BJ (cell line): ENCODE results near the gene CDK14. TPM values are rescaled to one million over a fixed set of nuclear protein-coding genes. Genes with fewer than 3 reads are reported as not detected.

Source experiments
- CTCF ChIA-PET: fragments of 350-600 bp; formaldehyde crosslinking; extraction: SDS; loops from one replicate; lab custom pipeline; 2021; ENCODE audit warnings: antibody characterized with exemption, inconsistent platforms; lab: Yijun Ruan, JAX
- POLR2A ChIA-PET: fragments of 300-600 bp; sonication (Branson Sonifier 250); formaldehyde crosslinking; extraction: SDS; loops from one replicate; lab custom pipeline; 2021; ENCODE audit warnings: antibody characterized with exemption; lab: Charles Lee
- DNase-seq: peaks from one replicate; pipeline ENCODE4 v3.0.0-alpha.2; 2011; ENCODE audit warnings: low read depth
- H3K27me3 ChIP-seq: 2 replicates; pipeline ENCODE4 v1.6.0; 2011; ENCODE audit warnings: low read length; ENCODE audit not compliant: control insufficient read depth, insufficient read depth
- H3K36me3 ChIP-seq: 2 replicates; pipeline ENCODE4 v1.5.1; 2011; ENCODE audit warnings: low read length; ENCODE audit not compliant: control insufficient read depth, insufficient read depth
- H3K4me3 ChIP-seq: 2 replicates; pipeline ENCODE4 v1.5.1; 2011; ENCODE audit warnings: low read depth, mild to moderate bottlenecking, control low read depth, low read length
- CTCF ChIP-seq: IDR thresholded peaks from 2 replicates; pipeline ENCODE4 v1.5.1; 2011; ENCODE audit warnings: low read depth, mild to moderate bottlenecking, control low read depth, inconsistent platforms, low read length, moderate library complexity; ENCODE audit not compliant: insufficient read depth
- polyA plus RNA-seq: library from polyadenylated mRNA; depleted of rRNA; stranded (reverse); fragments of >200 nt; gene quantifications from 2 replicates; pipeline ENCODE4 v1.2.3, GENCODE V29; 2011

CDK14 gene
- polyA plus RNA-seq, 1 experiment: 6.7 TPM

DNA sequence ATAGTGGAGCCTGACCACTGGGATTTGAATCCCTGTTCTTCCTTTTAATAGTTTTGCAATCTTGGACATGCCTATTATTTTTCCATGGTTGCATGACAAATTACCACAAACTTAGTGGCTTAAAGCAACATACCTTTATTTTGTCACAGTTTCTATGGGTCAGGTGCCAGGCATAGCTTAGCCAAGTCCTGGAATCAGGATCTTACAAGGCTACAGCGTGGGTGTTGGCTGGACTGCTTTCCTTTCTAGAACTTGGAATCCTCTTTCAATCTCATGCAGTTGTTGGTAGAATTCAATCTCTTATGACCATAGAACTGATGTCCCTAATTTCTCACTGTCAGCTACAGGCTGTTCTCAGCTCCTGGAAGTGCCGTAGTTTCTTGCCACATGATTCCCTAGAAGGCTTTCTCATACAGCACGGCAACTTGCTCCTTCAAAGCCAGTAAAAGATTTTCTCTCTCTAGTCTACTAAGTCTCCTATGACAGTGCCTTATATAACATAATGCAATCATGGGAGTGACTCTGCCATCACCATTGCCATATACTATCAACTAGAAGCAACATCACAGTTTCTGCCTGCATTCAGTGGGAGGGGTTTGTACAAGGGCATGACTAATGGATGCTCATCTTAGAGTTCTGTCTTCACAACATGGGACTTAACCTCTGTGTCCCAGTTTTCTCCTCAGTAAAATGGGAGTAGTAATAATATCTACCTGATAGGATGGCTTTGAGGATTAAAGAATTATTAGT, 424.7 kb downstream of the CDK14 start:
- ChIA-PET CTCF (interaction anchor here (1.8 kb wide), 1 partner anchor 12 kb away, joined by 10 read pairs; no protein-coding TSS in a partner anchor), POLR2A (no interaction called here)
- H3K27me3 ChIP-seq: no peaks in the 10 kb centered on the region
- no peak for DNase-seq
- H3K36me3 ChIP-seq: no peaks in the 10 kb centered on the region
- H3K4me3 ChIP-seq: no peak overlapping the region
- TF ChIP-seq CTCF: no peak

DNA sequence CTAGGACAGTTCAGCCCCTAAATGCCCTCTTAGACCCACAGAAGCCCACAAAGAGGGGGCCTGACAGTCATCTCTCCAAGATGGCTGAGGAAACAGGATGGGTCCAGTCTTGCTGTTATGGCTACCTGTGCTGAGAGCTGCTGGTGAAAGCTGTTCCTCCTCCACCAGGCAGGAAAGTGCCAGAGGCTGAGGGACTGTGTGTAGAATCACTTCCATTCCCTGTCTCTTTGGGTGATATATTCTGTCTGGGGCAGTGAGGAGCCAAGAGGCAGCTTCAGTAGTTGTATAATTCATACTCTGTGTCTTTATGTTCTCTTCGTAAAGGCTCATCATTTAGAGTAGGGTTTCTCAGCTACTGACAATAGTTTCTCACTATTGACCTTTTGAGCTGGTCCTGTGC, 425.8 kb downstream of the CDK14 start:
- Histone ChIP-seq H3K27me3 (no peaks in the 10 kb centered on the region), H3K4me3 (no peak overlapping the region), H3K36me3 (no peaks in the 10 kb centered on the region)
- TF ChIP-seq CTCF: no peak
- ChIA-PET CTCF (no interaction called here), POLR2A (no interaction called here)
- no peak for DNase-seq

- ChIA-PET CTCF (interaction anchor here (4.9 kb wide), 1 partner anchor 9 kb away, joined by 16 read pairs; no protein-coding TSS in a partner anchor), POLR2A (no interaction called here)
- Histone ChIP-seq H3K36me3 (no peaks in the 10 kb centered on the region), H3K4me3 (no peak overlapping the region), H3K27me3 (no peaks in the 10 kb centered on the region)
- DNase-seq: no peak
- no peak for TF ChIP-seq CTCF
Measured at GRCh38 chr7:91025906-91026390, 429.8 kb downstream of the CDK14 start.

DNA sequence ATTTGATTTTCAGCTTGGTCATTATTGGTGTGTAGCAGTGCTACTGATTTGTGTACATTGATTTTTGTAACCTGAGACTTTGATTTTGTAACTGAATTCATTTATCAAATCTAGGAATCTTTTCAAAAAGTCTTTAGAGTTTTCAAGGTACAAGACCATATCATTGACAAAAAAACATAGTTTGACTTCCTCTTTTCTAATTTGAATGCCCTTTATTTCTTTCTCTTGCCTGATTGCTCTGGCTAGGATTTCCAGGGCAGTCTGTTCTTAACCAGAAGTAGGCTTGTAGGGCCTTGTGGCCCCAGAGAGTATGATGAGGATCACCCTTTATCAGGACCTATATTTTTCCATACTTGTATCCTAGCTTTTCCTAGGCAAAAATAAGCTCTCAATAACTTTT, 433.6 kb downstream of the CDK14 start:
- POLR2A ChIA-PET: no interaction called here
- Histone ChIP-seq H3K4me3 (no peak overlapping the region), H3K27me3 (no peaks in the 10 kb centered on the region), H3K36me3 (no peaks in the 10 kb centered on the region)
- DNase-seq: no peak
- CTCF ChIA-PET: interaction anchor here (1.4 kb wide), 1 partner anchor 13 kb away, joined by 3 read pairs; no protein-coding TSS in a partner anchor
- no peak for TF ChIP-seq CTCF

- CTCF ChIA-PET: interaction anchor here (1.6 kb wide), 1 partner anchor 16 kb away, joined by 3 read pairs; no protein-coding TSS in a partner anchor
- no peak for DNase-seq
- H3K4me3 ChIP-seq: no peak overlapping the region
- no peaks in the 10 kb centered on the region for H3K36me3 ChIP-seq
- no peaks in the 10 kb centered on the region for H3K27me3 ChIP-seq
- POLR2A ChIA-PET: no interaction called here
- TF ChIP-seq CTCF: no peak
Measured at GRCh38 chr7:91030680-91031380, 434.7 kb downstream of the CDK14 start.
